A673 (cell line): Measurements from ENCODE around the gene RNF26. TPM values are rescaled to one million over a fixed set of nuclear protein-coding genes. Genes with fewer than 3 reads are reported as not detected.

Experiments used
- BruUV-seq: library from RNA; stranded (reverse); fragments of 400-500 nt; replicated peaks from 2 replicates; lab custom pipeline; 2021; lab: Mats Ljungman, UMichigan
- CTCF ChIA-PET: fragments of 300-600 bp; sonication (Branson Sonifier 250); formaldehyde crosslinking; loops from one replicate; lab custom pipeline; 2022; ENCODE audit warnings: antibody characterized with exemption; lab: Charles Lee
- POLR2A ChIA-PET: fragments of 300-600 bp; sonication (Branson Sonifier 250); formaldehyde crosslinking; loops from one replicate; lab custom pipeline; 2022; ENCODE audit warnings: antibody characterized with exemption; ENCODE audit not compliant: low non-redundant PET; lab: Charles Lee
- DNase-seq: peaks from one replicate; pipeline ENCODE4 v3.0.0-alpha.2; 2015; ENCODE audit warnings: low spot score
- H3K27ac ChIP-seq: fragments of 200-600 bp; sonication (generic); 2 replicates; pipeline ENCODE4 v1.5.1; 2016; ENCODE audit warnings: mixed run types, low read depth, mild to moderate bottlenecking, mixed read lengths, antibody characterized with exemption, low read length; ENCODE audit not compliant: poor library complexity, severe bottlenecking
- H3K27me3 ChIP-seq: fragments of 200-600 bp; sonication (generic); replicated peaks from 2 replicates; pipeline ENCODE4 v1.6.1; 2017; ENCODE audit warnings: mixed run types, low read depth, mild to moderate bottlenecking, mixed read lengths, antibody characterized with exemption, low read length; ENCODE audit not compliant: insufficient read depth, poor library complexity
- H3K36me3 ChIP-seq: fragments of 200-600 bp; sonication (generic); 2 replicates; pipeline ENCODE4 v1.6.1; 2016; ENCODE audit warnings: mixed run types, mild to moderate bottlenecking, mixed read lengths, antibody characterized with exemption, low read length; ENCODE audit not compliant: insufficient read depth, poor library complexity, severe bottlenecking
- H3K4me1 ChIP-seq: fragments of 200-600 bp; sonication (generic); 2 replicates; pipeline ENCODE4 v1.6.1; 2017; ENCODE audit warnings: mixed run types, mild to moderate bottlenecking, mixed read lengths, antibody characterized with exemption, low read length; ENCODE audit not compliant: insufficient read depth, poor library complexity, severe bottlenecking
- H3K4me3 ChIP-seq: fragments of 200-600 bp; sonication (generic); 2 replicates; pipeline ENCODE4 v1.5.1; 2016; ENCODE audit warnings: low read depth, mixed run types, mild to moderate bottlenecking, mixed read lengths, low read length; ENCODE audit not compliant: poor library complexity, severe bottlenecking
- H3K9me3 ChIP-seq: fragments of 200-600 bp; sonication (generic); 2 replicates; pipeline ENCODE4 v1.6.1; 2016; ENCODE audit warnings: mixed run types, low read depth, mild to moderate bottlenecking, mixed read lengths, antibody characterized with exemption, low read length; ENCODE audit not compliant: poor library complexity, severe bottlenecking
- EZH2 ChIP-seq: fragments of 200-600 bp; sonication (generic); IDR thresholded peaks from 2 replicates; pipeline ENCODE4 v1.6.1; 2017; ENCODE audit warnings: borderline replicate concordance, low read depth, mild to moderate bottlenecking, mixed read lengths, antibody characterized with exemption, low read length; ENCODE audit not compliant: poor library complexity, severe bottlenecking
- intact Hi-C: fragments of 100-400 bp; cut with micrococcal nuclease; formaldehyde crosslinking; loops from one replicate; pipeline ENCODE4 v1.10.0; 2022; ENCODE audit not compliant: unreplicated experiment
- total RNA-seq: library from RNA; stranded (reverse); gene quantifications from 2 replicates; pipeline ENCODE4 v1.2.3, GENCODE V29; 2021
- TF ChIP-seq, protein P1 (sequence below): fragments of 300-800, 200-600 bp; sonication (generic); conservative IDR thresholded peaks from 2 replicates; pipeline ENCODE4 v1.5.1; 2017; ENCODE audit warnings: low read depth, mild to moderate bottlenecking, antibody characterized with exemption, low read length, moderate library complexity, mixed read lengths

RNF26 gene
- total RNA-seq, 1 experiment from 2014 or later = 81.3 TPM

DNA sequence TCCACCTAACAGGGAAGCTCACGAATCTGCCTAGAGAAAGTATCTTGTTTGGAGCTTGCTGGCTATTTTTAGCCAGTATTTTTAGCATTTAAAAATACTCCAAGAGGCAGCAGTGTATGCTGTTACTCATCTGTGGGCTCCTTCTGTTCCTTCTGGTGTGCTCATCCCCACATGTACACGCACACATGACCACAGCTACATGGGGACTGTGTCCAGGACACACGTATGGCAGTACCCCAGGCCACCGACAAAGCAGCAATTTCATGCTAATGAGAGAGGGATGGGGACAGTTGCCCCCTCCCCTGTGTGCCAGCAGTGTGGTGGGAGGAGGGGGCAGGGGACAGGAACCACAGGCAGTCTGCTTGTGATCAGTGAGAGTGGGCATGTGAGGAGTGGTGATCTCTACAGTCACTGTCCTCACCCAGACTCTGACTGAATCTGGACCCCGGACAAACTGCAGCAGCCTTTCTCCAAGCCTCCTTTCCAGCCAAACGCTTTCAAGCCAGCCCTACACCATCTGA lies 30.8 kb downstream of the RNF26 start:
- TF ChIP-seq EZH2 = no peak
- TF ChIP-seq, protein P1, sequence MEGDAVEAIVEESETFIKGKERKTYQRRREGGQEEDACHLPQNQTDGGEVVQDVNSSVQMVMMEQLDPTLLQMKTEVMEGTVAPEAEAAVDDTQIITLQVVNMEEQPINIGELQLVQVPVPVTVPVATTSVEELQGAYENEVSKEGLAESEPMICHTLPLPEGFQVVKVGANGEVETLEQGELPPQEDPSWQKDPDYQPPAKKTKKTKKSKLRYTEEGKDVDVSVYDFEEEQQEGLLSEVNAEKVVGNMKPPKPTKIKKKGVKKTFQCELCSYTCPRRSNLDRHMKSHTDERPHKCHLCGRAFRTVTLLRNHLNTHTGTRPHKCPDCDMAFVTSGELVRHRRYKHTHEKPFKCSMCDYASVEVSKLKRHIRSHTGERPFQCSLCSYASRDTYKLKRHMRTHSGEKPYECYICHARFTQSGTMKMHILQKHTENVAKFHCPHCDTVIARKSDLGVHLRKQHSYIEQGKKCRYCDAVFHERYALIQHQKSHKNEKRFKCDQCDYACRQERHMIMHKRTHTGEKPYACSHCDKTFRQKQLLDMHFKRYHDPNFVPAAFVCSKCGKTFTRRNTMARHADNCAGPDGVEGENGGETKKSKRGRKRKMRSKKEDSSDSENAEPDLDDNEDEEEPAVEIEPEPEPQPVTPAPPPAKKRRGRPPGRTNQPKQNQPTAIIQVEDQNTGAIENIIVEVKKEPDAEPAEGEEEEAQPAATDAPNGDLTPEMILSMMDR = no peak
- BruUV-seq = no TSS peak
- Histone ChIP-seq H3K9me3 (no peaks in the 10 kb centered on the region), H3K36me3 (no peaks in the 10 kb centered on the region), H3K4me1 (peaks cover 45% of the 10 kb centered on the region), H3K27me3 (no peaks in the 10 kb centered on the region), H3K4me3 (no peak overlapping the region), H3K27ac (no peak overlapping the region)
- CTCF ChIA-PET = interaction anchor here (0.6 kb wide), 1 partner anchor 9 kb away, joined by 3 read pairs; no protein-coding TSS in a partner anchor
- intact Hi-C loops = no loop called here
- no peak for DNase-seq
- POLR2A ChIA-PET = no interaction called here

- H3K27ac ChIP-seq = no peak overlapping the region
- no peak for DNase-seq
- ChIA-PET POLR2A (no interaction called here), CTCF (no interaction called here)
- BruUV-seq = no TSS peak
- no peak overlapping the region for H3K4me3 ChIP-seq
- H3K27me3 ChIP-seq = no peaks in the 10 kb centered on the region
- no peak for TF ChIP-seq EZH2
- TF ChIP-seq, protein P1 = no peak
- H3K9me3 ChIP-seq = no peaks in the 10 kb centered on the region
- H3K4me1 ChIP-seq = peaks cover 44% of the 10 kb centered on the region
- H3K36me3 ChIP-seq = no peaks in the 10 kb centered on the region
- intact Hi-C loops = no loop called here
These were observed 32.6 kb downstream of the RNF26 start for GRCh38 chr11:119366690-119367620.

- Histone ChIP-seq H3K4me1 (peaks cover 47% of the 10 kb centered on the region), H3K4me3 (no peak overlapping the region), H3K27me3 (no peaks in the 10 kb centered on the region), H3K36me3 (no peaks in the 10 kb centered on the region), H3K9me3 (no peaks in the 10 kb centered on the region), H3K27ac (no peak overlapping the region)
- TF ChIP-seq EZH2 = no peak
- TF ChIP-seq, protein P1 = no peak
- POLR2A ChIA-PET = no interaction called here
- no TSS peak for BruUV-seq
- intact Hi-C loops = no loop called here
- CTCF ChIA-PET = interaction anchor here (0.9 to 1.8 kb wide), 3 partner anchors 12 to 29 kb away, joined by 3 to 7 read pairs (median 5); no protein-coding TSS in a partner anchor
- no peak for DNase-seq
These were observed 33.4 kb downstream of the RNF26 start for GRCh38 chr11:119367661-119368120.
